H1 (cell line): ENCODE results near the gene RAD51B. TPM values are rescaled to one million over a fixed set of nuclear protein-coding genes. Genes with fewer than 3 reads are reported as not detected.

Source experiments
- CTCF ChIA-PET: fragments of 300-600 bp; sonication (Branson Sonifier 250); formaldehyde crosslinking; loops from one replicate; lab custom pipeline; 2021; ENCODE audit not compliant: partially characterized antibody; lab: Charles Lee
- POLR2A ChIA-PET: fragments of 300-600 bp; sonication (Branson Sonifier 250); formaldehyde crosslinking; loops from one replicate; lab custom pipeline; 2021; ENCODE audit warnings: inconsistent platforms; ENCODE audit not compliant: partially characterized antibody; lab: Charles Lee
- DNase-seq, 2 experiments: peaks; one replicate each; pipeline versions ENCODE4 v3.0.0 to v3.0.0-alpha.2; 2010 to 2022; ENCODE audit warnings: low spot score in 2 of 2, low read depth in 1 of 2, mixed read lengths in 1 of 2
- FAIRE-seq: peaks from 2 replicates; lab custom pipeline; 2011; peaks lifted over from hg19 to GRCh38; lab: Jason Lieb, UNC
- H2AFZ ChIP-seq: 2 replicates; pipeline ENCODE4 v1.8.1; 2012; ENCODE audit warnings: low read length, inconsistent platforms
- H2AK5ac ChIP-seq: 2 replicates; pipeline ENCODE4 v1.6.1; 2013; ENCODE audit warnings: low read depth, low read length
- H2BK120ac ChIP-seq: replicated peaks from 2 replicates; pipeline ENCODE3; 2013; ENCODE audit warnings: low read depth, low read length, inconsistent platforms
- H2BK12ac ChIP-seq: 2 replicates; pipeline ENCODE4 v1.6.1; 2013; ENCODE audit warnings: low read depth, low read length
- H2BK15ac ChIP-seq: 2 replicates; pipeline ENCODE4 v1.6.1; 2013; ENCODE audit warnings: low read length
- H2BK20ac ChIP-seq: 2 replicates; pipeline ENCODE4 v1.6.1; 2013; ENCODE audit warnings: low read length
- H2BK5ac ChIP-seq: 2 replicates; pipeline ENCODE4 v1.6.1; 2013; ENCODE audit warnings: low read depth, low read length
- H3K14ac ChIP-seq: 2 replicates; pipeline ENCODE4 v1.6.1; 2013; ENCODE audit warnings: inconsistent platforms; ENCODE audit not compliant: insufficient read length
- H3K18ac ChIP-seq: 2 replicates; pipeline ENCODE4 v1.6.1; 2013; ENCODE audit warnings: low read length; ENCODE audit errors: extremely low read depth
- H3K23ac ChIP-seq: 2 replicates; pipeline ENCODE4 v1.6.1; 2013; ENCODE audit warnings: inconsistent platforms; ENCODE audit not compliant: insufficient read length
- H3K23me2 ChIP-seq: 2 replicates; pipeline ENCODE4 v1.6.1; 2013; ENCODE audit warnings: low read depth, low read length
- H3K27ac ChIP-seq: 2 replicates; pipeline ENCODE4 v1.6.1; 2011; ENCODE audit warnings: low read depth, low read length, inconsistent platforms
- H3K27me3 ChIP-seq, 4 experiments: replicated peaks in 1 of 4; 1 replicate in 1 of 4; 2 replicates in 3 of 4; pipeline versions ENCODE4 v1.6.1 to v1.8.1; 2011 to 2013; ENCODE audit warnings: low read length in 3 of 4, mild to moderate bottlenecking in 3 of 4, inconsistent platforms in 2 of 4, mixed read lengths in 2 of 4, moderate library complexity in 1 of 4; ENCODE audit not compliant: control insufficient read depth in 3 of 4, insufficient read depth in 3 of 4; ENCODE audit errors: extremely low read depth in 1 of 4
- H3K36me3 ChIP-seq, 4 experiments: 2 replicates each; pipeline versions ENCODE4 v1.6.1 to v1.8.1; 2011 to 2013; ENCODE audit warnings: mild to moderate bottlenecking in 4 of 4, low read length in 3 of 4, moderate library complexity in 2 of 4, control low read depth in 1 of 4, inconsistent platforms in 1 of 4; ENCODE audit not compliant: insufficient read depth in 4 of 4, control insufficient read depth in 2 of 4
- H3K4ac ChIP-seq: replicated peaks from 2 replicates; pipeline ENCODE3; 2013; ENCODE audit warnings: low read length, low read depth, mixed read lengths, inconsistent platforms; ENCODE audit not compliant: insufficient read length
- H3K4me1 ChIP-seq, 4 experiments: replicated peaks in 1 of 4; 1 replicate in 1 of 4; 2 replicates in 3 of 4; pipeline versions ENCODE4 v1.6.1 to v1.8.1; 2011 to 2013; ENCODE audit warnings: low read length in 3 of 4, inconsistent platforms in 2 of 4, mixed read lengths in 1 of 4; ENCODE audit not compliant: insufficient read depth in 4 of 4, control insufficient read depth in 3 of 4
- H3K4me2 ChIP-seq, 2 experiments: 2 replicates each; pipeline versions ENCODE4 v1.6.1 to v1.8.1; 2011 to 2013; ENCODE audit warnings: low read depth in 2 of 2, low read length in 2 of 2, control low read depth in 1 of 2, inconsistent platforms in 1 of 2, mild to moderate bottlenecking in 1 of 2; ENCODE audit not compliant: insufficient read depth in 1 of 2
- H3K4me3 ChIP-seq, 4 experiments: fragments of 200-600, 300-600 bp in 1 of 4; sonication (generic), shearing (Covaris generic), sonication (Bioruptor Twin) in 1 of 4; 2 replicates each; pipeline versions ENCODE4 v1.5.1 to v1.8.1; 2011 to 2016; ENCODE audit warnings: low read length in 4 of 4, low read depth in 3 of 4, control low read depth in 2 of 4, inconsistent platforms in 2 of 4, mild to moderate bottlenecking in 2 of 4, mixed read lengths in 1 of 4, moderate library complexity in 1 of 4; ENCODE audit not compliant: insufficient read depth in 2 of 4; ENCODE audit errors: extremely low read depth in 1 of 4
- H3K56ac ChIP-seq: replicated peaks from 2 replicates; pipeline ENCODE3; 2013; ENCODE audit warnings: low read depth, mild to moderate bottlenecking, mixed read lengths, low read length, inconsistent platforms; ENCODE audit not compliant: insufficient read length
- H3K79me1 ChIP-seq: 2 replicates; pipeline ENCODE4 v1.6.1; 2013; ENCODE audit warnings: low read depth, low read length, control low read depth
- H3K79me2 ChIP-seq, 2 experiments: 2 replicates each; pipeline versions ENCODE4 v1.6.1 to v1.8.1; 2012 to 2013; ENCODE audit warnings: low read length in 2 of 2, mild to moderate bottlenecking in 2 of 2, inconsistent platforms in 1 of 2; ENCODE audit not compliant: insufficient read depth in 2 of 2, control insufficient read depth in 1 of 2
- H3K9ac ChIP-seq, 4 experiments: replicated peaks in 1 of 4; 1 replicate in 1 of 4; 2 replicates in 3 of 4; pipeline versions ENCODE4 v1.6.1 to v1.8.1; 2011 to 2013; ENCODE audit warnings: low read depth in 3 of 4, low read length in 3 of 4, control low read depth in 2 of 4, mild to moderate bottlenecking in 2 of 4, moderate library complexity in 2 of 4, inconsistent platforms in 1 of 4; ENCODE audit errors: extremely low read depth in 1 of 4
- H3K9me3 ChIP-seq, 2 experiments: 2 replicates each; pipeline versions ENCODE4 v1.6.1 to v1.8.1; 2012 to 2013; ENCODE audit warnings: mild to moderate bottlenecking in 2 of 2, moderate library complexity in 2 of 2, control low read depth in 1 of 2, inconsistent platforms in 1 of 2, low read depth in 1 of 2, low read length in 1 of 2, mixed read lengths in 1 of 2; ENCODE audit not compliant: insufficient read depth in 2 of 2
- H4K20me1 ChIP-seq, 2 experiments: replicated peaks in 1 of 2; 2 replicates each; pipeline versions ENCODE3 to v1.8.1; 2011 to 2013; ENCODE audit warnings: inconsistent platforms in 2 of 2, low read length in 2 of 2, mild to moderate bottlenecking in 1 of 2; ENCODE audit not compliant: insufficient read depth in 2 of 2, control insufficient read depth in 1 of 2
- H4K5ac ChIP-seq: 2 replicates; pipeline ENCODE4 v1.6.1; 2013; ENCODE audit warnings: low read length, low read depth, mixed read lengths, inconsistent platforms; ENCODE audit not compliant: insufficient read length
- H4K8ac ChIP-seq: 2 replicates; pipeline ENCODE4 v1.8.0; 2013; ENCODE audit warnings: mild to moderate bottlenecking, moderate library complexity, low read length, inconsistent platforms; ENCODE audit not compliant: insufficient read depth; ENCODE audit errors: extremely low read depth
- H4K91ac ChIP-seq: replicated peaks from 2 replicates; pipeline ENCODE3; 2013; ENCODE audit warnings: low read length, mixed read lengths, inconsistent platforms; ENCODE audit not compliant: insufficient read length
- ATF3 ChIP-seq: IDR thresholded peaks from 2 replicates; pipeline ENCODE4 v1.6.1; 2011; ENCODE audit warnings: low read depth, mild to moderate bottlenecking, low read length; ENCODE audit not compliant: insufficient read depth
- CHD2 ChIP-seq: IDR thresholded peaks from 2 replicates; pipeline ENCODE4 v1.6.1; 2012; ENCODE audit warnings: low read length, improper control_type of control experiment
- EGR1 ChIP-seq: IDR thresholded peaks from 2 replicates; pipeline ENCODE4 v1.6.1; 2011; ENCODE audit warnings: low read depth, low read length, borderline replicate concordance
- EZH2 ChIP-seq: fragments of 200-600 bp; sonication (generic); IDR thresholded peaks from 2 replicates; pipeline ENCODE4 v1.7.1; 2012; ENCODE audit warnings: low read depth, mild to moderate bottlenecking, moderate library complexity, low read length, inconsistent platforms; ENCODE audit not compliant: severe bottlenecking
- HDAC2 ChIP-seq, 2 experiments: fragments of 300-600 bp in 1 of 2; sonication (generic) in 1 of 2; IDR thresholded peaks; 2 replicates each; pipeline ENCODE4 v1.6.1; 2011 to 2012; ENCODE audit warnings: low read depth in 2 of 2, low read length in 2 of 2, mild to moderate bottlenecking in 2 of 2, moderate library complexity in 2 of 2, borderline replicate concordance in 1 of 2, inconsistent platforms in 1 of 2
- MAFK ChIP-seq: IDR thresholded peaks from 2 replicates; pipeline ENCODE4 v1.6.1; 2012; ENCODE audit warnings: low read depth, mild to moderate bottlenecking, improper control_type of control experiment, low read length
- NRF1 ChIP-seq: IDR thresholded peaks from 2 replicates; pipeline ENCODE4 v1.6.1; 2011; ENCODE audit warnings: mild to moderate bottlenecking, low read depth, low read length, improper control_type of control experiment
- SIN3A ChIP-seq, 2 experiments: IDR thresholded peaks in 1 of 2; conservative IDR thresholded peaks in 1 of 2; 2 replicates each; pipeline ENCODE4 v1.6.1; 2011 to 2012; ENCODE audit warnings: low read length in 2 of 2, improper control_type of control experiment in 1 of 2, low read depth in 1 of 2, mild to moderate bottlenecking in 1 of 2
- SIRT6 ChIP-seq: IDR thresholded peaks from one replicate; pipeline ENCODE4 v1.7.1; 2012; ENCODE audit warnings: low read length, inconsistent platforms
- SP2 ChIP-seq: IDR thresholded peaks from 2 replicates; pipeline ENCODE4 v1.6.1; 2012; ENCODE audit warnings: mild to moderate bottlenecking, low read length, inconsistent platforms
- SRF ChIP-seq: IDR thresholded peaks from 2 replicates; pipeline ENCODE4 v1.6.1; 2011; ENCODE audit warnings: mild to moderate bottlenecking, low read depth, low read length, moderate library complexity
- WGBS, 2 experiments: shearing (Covaris generic) in 1 of 2; methylation state at CpG; one replicate each; pipeline versions ENCODE4 v1.1.6 to v1.1.7; 2013 to 2015; ENCODE audit warnings: low lambda C conversion rate in 2 of 2, mixed read lengths in 2 of 2, inconsistent platforms in 1 of 2, low coverage in 1 of 2, missing lambda C conversion rate in 1 of 2; ENCODE audit not compliant: insufficient replicate concordance in 2 of 2, insufficient coverage in 1 of 2, insufficient read length in 1 of 2; ENCODE audit errors: extremely low coverage in 1 of 2, missing lambda C conversion rate in 1 of 2; 5-methylcytosine and 5-hydroxymethylcytosine counted together
- polyA plus RNA-seq, 7 experiments: library from polyadenylated mRNA; depleted of rRNA in 3 of 7; stranded (reverse) in 5 of 7; unstranded in 2 of 7; fragments of >200 nt in 5 of 7; fragments of 200-250 nt in 2 of 7; gene quantifications; 1 replicate in 5 of 7; 2 replicates in 1 of 7; 4 replicates in 1 of 7; pipeline versions ENCODE4 v1.2.1 to v1.2.3, GENCODE V29; 2011 to 2013; ENCODE audit warnings: missing spikeins in 2 of 7, mixed read lengths in 2 of 7
- total RNA-seq: library from RNA; stranded (reverse); fragmentation: NEBNext Ultra II Directional; extraction: Animal tissue kit (Norgen Biotek cat#: 25700); gene quantifications from 2 replicates; pipeline ENCODE4 v1.2.1, GENCODE V29; 2021

The RAD51B gene
- total and polyA plus RNA-seq, 2 of the 8 experiments (the other 6 are each of a cell fraction or from before 2014, with no cell fraction given) = 3.9 to 14.9 TPM

- ChIA-PET CTCF (interaction anchor here (0.6 to 4.3 kb wide), 5 partner anchors 9 to 376 kb away, joined by 3 to 11 read pairs (median 3); no protein-coding TSS in a partner anchor), POLR2A (interaction anchor here (1.2 kb wide), 1 partner anchor 12 kb away, joined by 4 read pairs; no protein-coding TSS in a partner anchor)
- Histone ChIP-seq H3K4me2 (no peak overlapping the region), H2BK120ac (no peak overlapping the region), H3K9me3 (no peaks in the 10 kb centered on the region), H3K4me1 (peaks cover 0 to 6% (median under 1%) of the 10 kb centered on the region in 4 experiments; a peak in 2 of 7 replicates), H3K79me1 (no peaks in the 10 kb centered on the region), H4K8ac (no peak overlapping the region), H3K9ac (no peak overlapping the region), H3K4me3 (no peak overlapping the region), H3K27ac (no peak overlapping the region), H2BK20ac (no peak overlapping the region), H3K23ac (no peak overlapping the region), H3K36me3 (no peaks in the 10 kb centered on the region), H3K4ac (no peak overlapping the region), H3K23me2 (no peaks in the 10 kb centered on the region; the same call in 1 of the 2 replicates), H2AFZ (no peak overlapping the region), H3K79me2 (no peaks in the 10 kb centered on the region), H4K5ac (no peak overlapping the region), H3K27me3 (no peaks in the 10 kb centered on the region; a peak in 1 of 7 replicates), H2BK15ac (no peak overlapping the region), H3K14ac (no peak overlapping the region), H4K20me1 (no peaks in the 10 kb centered on the region), H3K18ac (no peak overlapping the region), H4K91ac (no peak overlapping the region), H2AK5ac (no peak overlapping the region), H2BK5ac (no peak overlapping the region), H2BK12ac (no peak overlapping the region), H3K56ac (no peak overlapping the region)
- FAIRE-seq (no peak), DNase-seq (no peak)
- 90% methylated on average over 4 of the region's 4 CpGs; no CpG with 5 or more reads in 1 of the 2 experiments for WGBS, 2 experiments
- no peak for TF ChIP-seq MAFK
- TF ChIP-seq SIN3A (conservative IDR thresholded peaks at IDR 0.05 in 1 of 2, IDR thresholded peaks at IDR 0.05 in 1 of 2; ENCODE audit: low read depth in 1 of 2, low read length in 2 of 2) = no peak
- no peak for TF ChIP-seq ATF3
- TF ChIP-seq SRF = no peak
- no peak for TF ChIP-seq SP2
- TF ChIP-seq EGR1 = no peak
- TF ChIP-seq HDAC2 (IDR thresholded peaks at IDR 0.05; ENCODE audit: borderline replicate concordance in 1 of 2, low read depth in 2 of 2, low read length in 2 of 2) = no peak
- no peak for TF ChIP-seq EZH2
- no peak for TF ChIP-seq NRF1
- no peak for TF ChIP-seq CHD2
- TF ChIP-seq SIRT6 = no peak
These were observed 593.2 kb downstream of the RAD51B start for GRCh38 chr14:68412505-68413465.
